Measurements from ENCODE around the gene GPR75.
"Not testable (repeated sequence)": the region's sequence is repeated elsewhere in the genome, so short reads cannot be mapped to it uniquely, and the experiment has no call there.

Gene GPR75

GRCh38 chr2:53840580-53840979 lies 19.2 kb downstream of the GPR75 start:
- no peak for TF ChIP-seq CTCF (IDR thresholded peaks at IDR 0.05; ENCODE audit: insufficient read depth, low read depth, low read length, missing control alignments)
- no peak overlapping the region for H3K4me3 ChIP-seq (ENCODE audit: low read depth, low read length)
- DNase-seq (ENCODE audit: low read depth), result no peak

- DNase-seq (ENCODE audit: low read depth); H3K4me3 ChIP-seq (ENCODE audit: low read depth, low read length): not testable (repeated sequence)
These were observed 29.8 kb downstream of the GPR75 start for GRCh38 chr2:53829980-53830290.

GRCh38 chr2:53829273-53829979 lies 30.3 kb downstream of the GPR75 start:
- H3K4me3 ChIP-seq (ENCODE audit: low read depth, low read length), result no peak overlapping the region
- no peak for TF ChIP-seq CTCF (IDR thresholded peaks at IDR 0.05; ENCODE audit: insufficient read depth, low read depth, low read length, missing control alignments)
- DNase-seq (ENCODE audit: low read depth), result no peak

GRCh38 chr2:53828331-53828730 lies 31.4 kb downstream of the GPR75 start:
- H3K4me3 ChIP-seq (ENCODE audit: low read depth, low read length), result no peak overlapping the region
- DNase-seq (ENCODE audit: low read depth), result no peak
- TF ChIP-seq CTCF (IDR thresholded peaks at IDR 0.05; ENCODE audit: insufficient read depth, low read depth, low read length, missing control alignments), result no peak

GRCh38 chr2:53827398-53828175 lies 32.2 kb downstream of the GPR75 start:
- no peak for TF ChIP-seq CTCF (IDR thresholded peaks at IDR 0.05; ENCODE audit: insufficient read depth, low read depth, low read length, missing control alignments)
- no peak for DNase-seq (ENCODE audit: low read depth)
- no peak overlapping the region for H3K4me3 ChIP-seq (ENCODE audit: low read depth, low read length)

GRCh38 chr2:53826587-53827397 lies 33.0 kb downstream of the GPR75 start:
- TF ChIP-seq CTCF (IDR thresholded peaks at IDR 0.05; ENCODE audit: insufficient read depth, low read depth, low read length, missing control alignments), result no peak
- no peak overlapping the region for H3K4me3 ChIP-seq (ENCODE audit: low read depth, low read length)
- no peak for DNase-seq (ENCODE audit: low read depth)

- no peak overlapping the region for H3K4me3 ChIP-seq (ENCODE audit: low read depth, low read length)
- TF ChIP-seq CTCF (IDR thresholded peaks at IDR 0.05; ENCODE audit: insufficient read depth, low read depth, low read length, missing control alignments), result no peak
- no peak for DNase-seq (ENCODE audit: low read depth)
These were observed 33.7 kb downstream of the GPR75 start for GRCh38 chr2:53826030-53826410.

- H3K4me3 ChIP-seq (ENCODE audit: low read depth, low read length), result not testable (repeated sequence)
- peak; percentile 36 for DNase-seq (ENCODE audit: low read depth)
These were observed 36.1 kb downstream of the GPR75 start for GRCh38 chr2:53823639-53824038.
